IMR-90 (cell line): ENCODE results near the gene FNDC10. TPM values are rescaled to one million over a fixed set of nuclear protein-coding genes. Genes with fewer than 3 reads are reported as not detected.

Experiments
- ATAC-seq: fragments of 200-7000 bp; cut with Tn5 transposase; 2 replicates; pipeline ENCODE4 v1.9.1; 2020; ENCODE audit warnings: low read depth, mild to moderate bottlenecking, moderate library complexity
- BruUV-seq: library from RNA; stranded (reverse); fragments of 400-500 nt; replicated peaks from 2 replicates; lab custom pipeline; 2021; lab: Mats Ljungman, UMichigan
- CTCF ChIA-PET: fragments of 300-600 bp; formaldehyde crosslinking; extraction: SDS; loops from one replicate; lab custom pipeline; 2021; ENCODE audit warnings: antibody characterized with exemption; lab: Yijun Ruan, JAX
- POLR2A ChIA-PET: fragments of 300-600 bp; sonication (Branson Sonifier 250); formaldehyde crosslinking; loops from one replicate; lab custom pipeline; 2022; ENCODE audit warnings: antibody characterized with exemption; ENCODE audit not compliant: unreplicated experiment; lab: Charles Lee
- DNase-seq: peaks from one replicate; pipeline ENCODE4 v3.0.0; 2013
- H2AFZ ChIP-seq: replicated peaks from 2 replicates; pipeline ENCODE3; 2013; ENCODE audit warnings: low read length, mild to moderate bottlenecking; ENCODE audit not compliant: poor library complexity
- H2AK5ac ChIP-seq: 2 replicates; pipeline ENCODE4 v1.6.1; 2013; ENCODE audit warnings: low read depth, low read length, inconsistent platforms
- H2AK9ac ChIP-seq: replicated peaks from 2 replicates; pipeline ENCODE3; 2013; ENCODE audit warnings: mild to moderate bottlenecking, low read depth, low read length, moderate library complexity; ENCODE audit not compliant: poor library complexity
- H2BK120ac ChIP-seq: 2 replicates; pipeline ENCODE4 v1.6.1; 2013; ENCODE audit warnings: low read depth, low read length, inconsistent platforms
- H2BK15ac ChIP-seq: 3 replicates; pipeline ENCODE4 v1.6.1; 2013; ENCODE audit warnings: low read depth, low read length, inconsistent platforms
- H2BK20ac ChIP-seq: 2 replicates; pipeline ENCODE4 v1.6.1; 2013; ENCODE audit warnings: low read depth, mild to moderate bottlenecking, inconsistent platforms, low read length, moderate library complexity
- H2BK5ac ChIP-seq: 2 replicates; pipeline ENCODE4 v1.6.1; 2013; ENCODE audit warnings: mild to moderate bottlenecking, low read depth, low read length, inconsistent platforms; ENCODE audit not compliant: poor library complexity, severe bottlenecking
- H3K14ac ChIP-seq: replicated peaks from 2 replicates; pipeline ENCODE4 v1.6.1; 2013; ENCODE audit warnings: low read depth, low read length, inconsistent platforms
- H3K18ac ChIP-seq: 2 replicates; pipeline ENCODE4 v1.6.1; 2013; ENCODE audit warnings: low read depth, low read length, control low read depth
- H3K23ac ChIP-seq: 2 replicates; pipeline ENCODE4 v1.6.1; 2013; ENCODE audit warnings: low read depth, low read length, inconsistent platforms
- H3K27ac ChIP-seq: 2 replicates; pipeline ENCODE4 v1.5.1; 2013; ENCODE audit warnings: mild to moderate bottlenecking, control low read depth, low read length; ENCODE audit not compliant: insufficient read depth
- H3K27me3 ChIP-seq: 2 replicates; pipeline ENCODE4 v1.6.1; 2013; ENCODE audit warnings: low read length; ENCODE audit not compliant: control insufficient read depth, insufficient read depth
- H3K36me3 ChIP-seq: 2 replicates; pipeline ENCODE4 v1.6.1; 2013; ENCODE audit warnings: low read length, mixed read lengths; ENCODE audit not compliant: control insufficient read depth, insufficient read depth
- H3K4ac ChIP-seq: 2 replicates; pipeline ENCODE4 v1.6.1; 2013; ENCODE audit warnings: low read depth, low read length, inconsistent platforms
- H3K4me1 ChIP-seq: 2 replicates; pipeline ENCODE4 v1.6.1; 2013; ENCODE audit warnings: low read length, mixed read lengths; ENCODE audit not compliant: control insufficient read depth, insufficient read depth
- H3K4me2 ChIP-seq: 2 replicates; pipeline ENCODE4 v1.6.1; 2013; ENCODE audit warnings: low read depth, mild to moderate bottlenecking, control low read depth, low read length, moderate library complexity
- H3K4me3 ChIP-seq: 2 replicates; pipeline ENCODE4 v1.5.1; 2013; ENCODE audit warnings: low read depth, mild to moderate bottlenecking, control low read depth, low read length, moderate library complexity; ENCODE audit not compliant: insufficient read depth
- H3K56ac ChIP-seq: 2 replicates; pipeline ENCODE4 v1.6.1; 2013; ENCODE audit warnings: low read length, inconsistent platforms; ENCODE audit not compliant: insufficient read depth; ENCODE audit errors: extremely low read depth
- H3K79me1 ChIP-seq, 2 experiments: 2 replicates each; pipeline ENCODE4 v1.6.1; 2013; ENCODE audit warnings: low read length in 2 of 2, inconsistent platforms in 1 of 2, low read depth in 1 of 2
- H3K9ac ChIP-seq: 2 replicates; pipeline ENCODE4 v1.6.1; 2013; ENCODE audit warnings: low read depth, low read length, control low read depth
- H3K9me1 ChIP-seq: 2 replicates; pipeline ENCODE4 v1.6.1; 2013; ENCODE audit warnings: low read length, inconsistent platforms; ENCODE audit not compliant: insufficient read depth
- H3K9me3 ChIP-seq: 2 replicates; pipeline ENCODE4 v1.6.1; 2013; ENCODE audit warnings: low read length; ENCODE audit not compliant: control insufficient read depth, insufficient read depth
- H4K20me1 ChIP-seq: 2 replicates; pipeline ENCODE4 v1.6.1; 2013; ENCODE audit warnings: low read length, inconsistent platforms; ENCODE audit not compliant: insufficient read depth
- H4K5ac ChIP-seq: 2 replicates; pipeline ENCODE4 v1.6.1; 2013; ENCODE audit warnings: mild to moderate bottlenecking, low read depth, low read length, control low read depth
- H4K8ac ChIP-seq, 2 experiments: 2 replicates each; pipeline ENCODE4 v1.6.1; 2013; ENCODE audit warnings: low read depth in 2 of 2, low read length in 2 of 2, control low read depth in 1 of 2, inconsistent platforms in 1 of 2
- H4K91ac ChIP-seq: 2 replicates; pipeline ENCODE4 v1.6.1; 2013; ENCODE audit warnings: low read depth, low read length, inconsistent platforms; ENCODE audit not compliant: insufficient read depth
- BHLHE40 ChIP-seq: fragments of 150-350 bp; IDR thresholded peaks from 2 replicates; pipeline ENCODE4 v1.6.1; 2016; ENCODE audit warnings: mild to moderate bottlenecking, low read depth, low read length
- CEBPB ChIP-seq: IDR thresholded peaks from 2 replicates; pipeline ENCODE4 v1.6.1; 2012; ENCODE audit warnings: low read depth, low read length, improper control_type of control experiment
- CHD1 ChIP-seq: IDR thresholded peaks from 2 replicates; pipeline ENCODE4 v1.6.1; 2012; ENCODE audit warnings: low read depth, low read length, improper control_type of control experiment
- FOS ChIP-seq: fragments of 150-350 bp; IDR thresholded peaks from 2 replicates; pipeline ENCODE4 v1.6.1; 2016; ENCODE audit warnings: low read depth, low read length
- MAFK ChIP-seq: IDR thresholded peaks from 2 replicates; pipeline ENCODE4 v1.6.1; 2012; ENCODE audit warnings: low read depth, low read length, improper control_type of control experiment
- MAZ ChIP-seq: IDR thresholded peaks from 2 replicates; pipeline ENCODE4 v1.6.1; 2012; ENCODE audit warnings: low read depth, mild to moderate bottlenecking, low read length, improper control_type of control experiment, moderate library complexity, borderline replicate concordance
- MXI1 ChIP-seq: IDR thresholded peaks from 2 replicates; pipeline ENCODE4 v1.6.1; 2012; ENCODE audit warnings: low read depth, mild to moderate bottlenecking, low read length, moderate library complexity, borderline replicate concordance
- NFE2L2 ChIP-seq: fragments of 150-350 bp; IDR thresholded peaks from 2 replicates; pipeline ENCODE4 v1.6.1; 2016; ENCODE audit warnings: low read depth, mild to moderate bottlenecking, low read length
- POLR2A ChIP-seq: IDR thresholded peaks from 2 replicates; pipeline ENCODE4 v1.6.1; 2012; ENCODE audit warnings: mild to moderate bottlenecking, low read depth, low read length
- RAD21 ChIP-seq: IDR thresholded peaks from 2 replicates; pipeline ENCODE4 v1.6.1; 2012; ENCODE audit warnings: low read length, improper control_type of control experiment
- RCOR1 ChIP-seq: IDR thresholded peaks from 2 replicates; pipeline ENCODE4 v1.6.1; 2012; ENCODE audit warnings: mild to moderate bottlenecking, low read length, improper control_type of control experiment; ENCODE audit not compliant: insufficient replicate concordance
- RFX5 ChIP-seq: IDR thresholded peaks from 2 replicates; pipeline ENCODE4 v1.8.0; 2012; ENCODE audit warnings: low read depth, mild to moderate bottlenecking, low read length, moderate library complexity
- SMC3 ChIP-seq: fragments of 150-350 bp; IDR thresholded peaks from 2 replicates; pipeline ENCODE4 v1.6.1; 2016; ENCODE audit warnings: low read depth, mild to moderate bottlenecking, antibody characterized with exemption, low read length, moderate library complexity
- WGBS, 2 experiments: methylation state at CpG; one replicate each; pipeline versions ENCODE4 v1.1.5 to v1.1.7; 2013; ENCODE audit warnings: missing lambda C conversion rate in 2 of 2; ENCODE audit not compliant: insufficient read length in 1 of 2; ENCODE audit errors: extremely low coverage in 2 of 2; 5-methylcytosine and 5-hydroxymethylcytosine counted together
- dilution Hi-C: fragments of 300-500 bp; cut with HindIII; formaldehyde crosslinking; loops from one replicate; pipeline ENCODE4 v1.14.3; 2018; ENCODE audit warnings: low sequenced_read_pairs; ENCODE audit not compliant: unreplicated experiment
- in situ Hi-C: fragments of 300-500 bp; cut with MboI; formaldehyde crosslinking; loops from 3 replicates; pipeline ENCODE4 v1.14.3; 2019; ENCODE audit warnings: low sequenced_read_pairs, inconsistent platforms, mixed read lengths
- intact Hi-C: fragments of 100-400 bp; cut with micrococcal nuclease; formaldehyde crosslinking; loops from 2 replicates; pipeline ENCODE4 v1.10.0; 2022
- polyA plus RNA-seq, 3 experiments: library from polyadenylated mRNA; depleted of rRNA; stranded (reverse); fragments of >200 nt; gene quantifications; 2 replicates each; pipeline ENCODE4 v1.2.3, GENCODE V29; 2012; ENCODE audit warnings: low replicate concordance in 1 of 3
- total RNA-seq: library from RNA; depleted of rRNA; stranded (reverse); fragments of >200 nt; gene quantifications from 2 replicates; pipeline ENCODE4 v1.2.3, GENCODE V29; 2012
- TF ChIP-seq, protein P1 (sequence below): conservative IDR thresholded peaks from 2 replicates; pipeline ENCODE4 v1.5.1; 2012; ENCODE audit warnings: mild to moderate bottlenecking, low read depth, low read length, improper control_type of control experiment
- TF ChIP-seq, protein P2 (sequence below): fragments of 150-350 bp; IDR thresholded peaks from 2 replicates; pipeline ENCODE4 v1.6.1; 2016; ENCODE audit warnings: low read depth, mild to moderate bottlenecking, low read length, moderate library complexity, borderline replicate concordance
- TF ChIP-seq, protein P3 (sequence below): fragments of 150-350 bp; IDR thresholded peaks from 2 replicates; pipeline ENCODE4 v1.6.1; 2017; ENCODE audit warnings: mild to moderate bottlenecking, antibody characterized with exemption, low read length, low read depth

The FNDC10 gene
- total and polyA plus RNA-seq, 2 of the 4 experiments (the other 2 are of a cell fraction), result 0.36 to 5.8 TPM

DNA sequence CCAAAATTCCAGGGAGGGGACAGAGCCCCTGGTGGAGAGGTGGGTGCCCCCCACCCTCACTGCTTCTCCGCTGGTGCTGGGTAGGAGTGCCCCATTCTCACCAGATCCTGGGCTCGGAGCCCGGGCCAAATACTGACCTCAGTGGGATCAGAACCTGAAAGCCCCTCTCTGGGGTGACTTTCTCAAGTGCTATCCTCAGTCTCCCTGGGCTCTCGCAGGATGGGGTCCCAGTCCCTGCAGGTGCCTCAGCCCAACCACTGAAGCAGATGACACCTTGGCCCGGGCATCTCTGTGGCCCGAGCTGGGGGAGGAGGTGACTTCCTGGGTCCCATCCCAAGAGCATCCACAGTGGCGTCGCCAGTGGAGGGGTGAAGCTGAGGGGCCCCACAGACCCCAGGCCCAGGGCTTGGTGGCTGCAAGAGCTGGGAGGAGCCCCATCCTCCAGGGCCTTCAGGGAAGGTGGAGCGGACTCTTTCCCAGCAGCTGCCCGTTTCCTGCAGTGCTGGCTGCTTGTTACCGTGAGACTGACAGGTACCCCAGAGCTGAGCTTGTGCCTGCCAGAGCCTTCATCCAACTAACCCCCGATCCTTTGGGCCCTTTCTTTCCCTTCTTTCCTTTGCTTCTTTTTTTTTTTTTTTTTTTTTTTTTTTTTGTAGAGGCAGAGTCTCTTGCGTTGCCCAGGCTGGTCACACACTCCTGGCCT lies 3.9 kb upstream of the FNDC10 start:
- intact Hi-C loops, result no loop called here
- no peak overlapping the region for H3K56ac ChIP-seq
- H3K14ac ChIP-seq, result no peak overlapping the region
- no peak overlapping the region for H4K8ac ChIP-seq
- no peak overlapping the region for H3K4ac ChIP-seq
- H4K91ac ChIP-seq, result no peak overlapping the region
- H2AK5ac ChIP-seq, result no peak overlapping the region
- peaks cover 5% of the 10 kb centered on the region; the same call in 1 of the 2 replicates for H3K4me1 ChIP-seq
- no peak overlapping the region for H2BK20ac ChIP-seq
- CTCF ChIA-PET, result no interaction called here
- no peak overlapping the region for H2AK9ac ChIP-seq
- peaks cover 3% of the 10 kb centered on the region; the same call in 1 of the 2 replicates for H3K27me3 ChIP-seq
- no peaks in the 10 kb centered on the region for H3K9me1 ChIP-seq
- no peak overlapping the region for H3K9ac ChIP-seq
- H3K79me1 ChIP-seq, result no peaks in the 10 kb centered on the region
- dilution Hi-C loops, result no loop called here
- H2BK5ac ChIP-seq, result no peak overlapping the region
- no peaks in the 10 kb centered on the region for H3K9me3 ChIP-seq
- H2BK120ac ChIP-seq, result no peak overlapping the region
- no peak overlapping the region for H2BK15ac ChIP-seq
- H4K20me1 ChIP-seq, result no peaks in the 10 kb centered on the region
- H3K23ac ChIP-seq, result no peak overlapping the region
- no peak overlapping the region for H3K4me2 ChIP-seq
- no peak overlapping the region for H4K5ac ChIP-seq
- POLR2A ChIA-PET, result no interaction called here
- no peak for TF ChIP-seq CEBPB
- no peak for TF ChIP-seq MXI1
- TF ChIP-seq, protein P1, sequence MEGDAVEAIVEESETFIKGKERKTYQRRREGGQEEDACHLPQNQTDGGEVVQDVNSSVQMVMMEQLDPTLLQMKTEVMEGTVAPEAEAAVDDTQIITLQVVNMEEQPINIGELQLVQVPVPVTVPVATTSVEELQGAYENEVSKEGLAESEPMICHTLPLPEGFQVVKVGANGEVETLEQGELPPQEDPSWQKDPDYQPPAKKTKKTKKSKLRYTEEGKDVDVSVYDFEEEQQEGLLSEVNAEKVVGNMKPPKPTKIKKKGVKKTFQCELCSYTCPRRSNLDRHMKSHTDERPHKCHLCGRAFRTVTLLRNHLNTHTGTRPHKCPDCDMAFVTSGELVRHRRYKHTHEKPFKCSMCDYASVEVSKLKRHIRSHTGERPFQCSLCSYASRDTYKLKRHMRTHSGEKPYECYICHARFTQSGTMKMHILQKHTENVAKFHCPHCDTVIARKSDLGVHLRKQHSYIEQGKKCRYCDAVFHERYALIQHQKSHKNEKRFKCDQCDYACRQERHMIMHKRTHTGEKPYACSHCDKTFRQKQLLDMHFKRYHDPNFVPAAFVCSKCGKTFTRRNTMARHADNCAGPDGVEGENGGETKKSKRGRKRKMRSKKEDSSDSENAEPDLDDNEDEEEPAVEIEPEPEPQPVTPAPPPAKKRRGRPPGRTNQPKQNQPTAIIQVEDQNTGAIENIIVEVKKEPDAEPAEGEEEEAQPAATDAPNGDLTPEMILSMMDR, result no peak
- no peak for TF ChIP-seq NFE2L2
- TF ChIP-seq RAD21, result no peak
- TF ChIP-seq, protein P2, sequence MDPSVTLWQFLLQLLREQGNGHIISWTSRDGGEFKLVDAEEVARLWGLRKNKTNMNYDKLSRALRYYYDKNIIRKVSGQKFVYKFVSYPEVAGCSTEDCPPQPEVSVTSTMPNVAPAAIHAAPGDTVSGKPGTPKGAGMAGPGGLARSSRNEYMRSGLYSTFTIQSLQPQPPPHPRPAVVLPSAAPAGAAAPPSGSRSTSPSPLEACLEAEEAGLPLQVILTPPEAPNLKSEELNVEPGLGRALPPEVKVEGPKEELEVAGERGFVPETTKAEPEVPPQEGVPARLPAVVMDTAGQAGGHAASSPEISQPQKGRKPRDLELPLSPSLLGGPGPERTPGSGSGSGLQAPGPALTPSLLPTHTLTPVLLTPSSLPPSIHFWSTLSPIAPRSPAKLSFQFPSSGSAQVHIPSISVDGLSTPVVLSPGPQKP, result no peak
- TF ChIP-seq, protein P3, sequence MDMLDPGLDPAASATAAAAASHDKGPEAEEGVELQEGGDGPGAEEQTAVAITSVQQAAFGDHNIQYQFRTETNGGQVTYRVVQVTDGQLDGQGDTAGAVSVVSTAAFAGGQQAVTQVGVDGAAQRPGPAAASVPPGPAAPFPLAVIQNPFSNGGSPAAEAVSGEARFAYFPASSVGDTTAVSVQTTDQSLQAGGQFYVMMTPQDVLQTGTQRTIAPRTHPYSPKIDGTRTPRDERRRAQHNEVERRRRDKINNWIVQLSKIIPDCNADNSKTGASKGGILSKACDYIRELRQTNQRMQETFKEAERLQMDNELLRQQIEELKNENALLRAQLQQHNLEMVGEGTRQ, result no peak
- TF ChIP-seq MAZ, result no peak
- no peak for TF ChIP-seq FOS
- TF ChIP-seq SMC3, result no peak
- no peak for TF ChIP-seq RCOR1
- TF ChIP-seq POLR2A, result no peak
- no peak for TF ChIP-seq RFX5
- TF ChIP-seq BHLHE40, result no peak
- TF ChIP-seq MAFK, result no peak
- TF ChIP-seq CHD1, result no peak
- in situ Hi-C loops, result no loop called here
- H2AFZ ChIP-seq, result no peak overlapping the region
- no TSS peak for BruUV-seq
- H3K27ac ChIP-seq, result no peak overlapping the region
- no peaks in the 10 kb centered on the region for H3K36me3 ChIP-seq
- H3K4me3 ChIP-seq, result no peak overlapping the region
- ATAC-seq (no peak), DNase-seq (no peak)
- WGBS, 2 experiments, result 75% methylated on average over 2 of the region's 13 CpGs; no CpG with 5 or more reads in 1 of the 2 experiments
- H3K18ac ChIP-seq, result no peak overlapping the region
